ENCODE measurements around the gene ERBB2. TPM values are rescaled to one million over a fixed set of nuclear protein-coding genes. Genes with fewer than 3 reads are reported as not detected.

Gene ERBB2
- 118 TPM for total RNA-seq

GRCh38 chr17:39699818-39700147 is at the start of gene ERBB2:
TSS of gene ERBB2 (plus strand) at chr17:39700064. CDS start at chr17:39700239, 175 bp downstream.
- peak; percentile 78 for ATAC-seq

- ATAC-seq, result no peak
These were observed 49.7 kb upstream of the ERBB2 start for GRCh38 chr17:39650121-39650579.

DNA sequence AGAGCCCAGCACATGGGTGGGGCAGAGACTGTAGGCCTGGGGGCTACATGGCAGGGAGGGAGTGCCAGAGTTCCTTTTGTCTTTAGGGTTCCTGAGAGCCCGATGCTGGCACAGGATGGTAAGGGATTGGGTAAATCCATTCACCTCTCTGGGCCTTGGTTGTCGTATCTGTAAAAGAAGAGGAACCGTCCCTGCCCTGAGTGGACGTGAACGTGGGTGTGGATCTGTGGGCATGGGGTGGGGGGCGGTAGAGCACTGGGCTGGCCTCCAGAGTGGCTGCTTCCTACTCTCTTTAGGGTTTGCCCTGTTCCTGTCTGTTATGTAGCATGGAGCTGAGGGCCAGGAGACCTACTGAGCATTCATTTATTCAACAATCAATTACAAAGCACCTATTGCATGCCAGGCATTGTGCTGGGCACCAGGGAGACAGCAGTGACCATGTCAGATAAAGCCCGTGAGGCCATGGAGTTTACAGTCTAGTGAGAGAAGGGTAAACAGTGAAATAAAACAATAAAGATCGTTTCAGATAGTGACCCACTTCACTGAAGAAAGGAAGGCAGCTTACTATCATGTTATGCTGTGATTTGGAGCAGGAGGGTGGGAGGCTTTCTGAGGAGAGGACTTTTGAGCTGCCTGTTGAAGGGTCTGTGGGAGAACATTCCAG is 47.8 kb upstream of the ERBB2 start:
- no peak for ATAC-seq

DNA sequence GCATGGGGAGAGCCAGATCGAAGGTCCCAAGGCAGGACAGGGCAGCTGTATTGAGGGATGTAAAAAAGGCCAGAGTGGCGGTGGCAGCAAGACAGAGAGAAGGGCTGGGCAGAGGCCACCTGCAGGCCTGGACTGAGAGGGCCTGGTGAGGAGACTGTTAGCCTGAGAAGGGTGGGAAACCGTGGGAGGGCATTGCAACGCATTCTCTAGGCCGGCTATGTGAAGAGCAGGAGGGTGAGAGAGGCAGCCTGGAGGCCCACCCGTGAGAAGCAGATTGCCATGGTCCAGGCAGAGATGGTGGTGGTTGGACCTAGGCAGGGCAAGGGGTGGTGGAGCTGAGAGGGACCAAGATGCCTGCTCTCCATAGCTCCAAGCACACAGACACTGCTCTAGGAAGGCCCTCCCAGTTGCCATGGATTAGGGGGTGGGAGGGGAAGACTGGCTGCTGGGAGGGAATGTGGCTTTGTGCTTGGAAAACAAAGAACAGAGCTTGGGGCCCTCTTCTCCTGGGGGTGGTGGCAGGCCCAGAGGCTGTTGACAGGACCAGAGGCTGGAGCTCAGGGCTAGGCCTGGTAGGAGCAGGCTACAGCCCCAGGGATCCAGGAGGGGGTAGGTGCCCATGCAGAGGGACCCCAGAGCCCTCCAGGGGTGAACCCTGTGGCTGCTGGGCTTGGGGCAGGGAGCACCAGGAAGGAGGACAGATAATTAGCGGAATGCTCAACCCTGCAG is 47.1 kb upstream of the ERBB2 start:
- peak; percentile 15 for ATAC-seq

- peak; percentile 3 for ATAC-seq
These were observed 46.6 kb upstream of the ERBB2 start for GRCh38 chr17:39653316-39653661.

DNA sequence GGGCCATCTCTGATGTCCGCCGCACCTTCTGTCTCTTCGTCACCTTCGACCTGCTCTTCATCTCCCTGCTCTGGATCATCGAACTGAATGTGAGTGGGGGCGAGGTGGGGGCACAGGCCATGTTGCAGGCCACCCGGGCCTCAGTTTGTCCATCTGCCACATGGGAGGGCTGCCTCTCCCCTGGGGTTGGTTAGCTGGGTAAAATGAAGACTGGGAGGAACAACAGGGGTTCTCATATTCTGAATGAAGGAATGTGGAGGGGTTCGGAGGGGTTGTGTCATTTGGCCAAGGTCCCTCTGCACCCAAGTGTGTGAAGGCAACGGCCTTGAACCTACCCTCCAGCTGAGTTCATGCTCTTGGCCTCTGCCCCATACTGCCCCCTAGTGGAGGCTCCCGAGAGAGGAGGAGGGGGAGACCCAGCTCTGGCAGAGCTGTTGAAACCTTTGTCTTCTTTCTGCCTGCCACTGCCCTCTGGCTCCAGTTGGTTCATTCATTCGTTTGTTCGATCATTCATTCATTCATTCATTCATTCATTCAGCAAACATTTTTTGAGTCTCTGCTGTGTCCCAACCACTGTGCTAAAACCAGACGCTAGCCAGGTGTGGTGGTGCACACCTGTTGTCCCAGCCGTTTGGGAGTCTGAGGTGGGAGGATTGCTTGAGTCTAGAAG is 46.1 kb upstream of the ERBB2 start:
- ATAC-seq, result peak; percentile 50

- no peak for ATAC-seq
These were observed 44.8 kb upstream of the ERBB2 start for GRCh38 chr17:39655105-39655504.

DNA sequence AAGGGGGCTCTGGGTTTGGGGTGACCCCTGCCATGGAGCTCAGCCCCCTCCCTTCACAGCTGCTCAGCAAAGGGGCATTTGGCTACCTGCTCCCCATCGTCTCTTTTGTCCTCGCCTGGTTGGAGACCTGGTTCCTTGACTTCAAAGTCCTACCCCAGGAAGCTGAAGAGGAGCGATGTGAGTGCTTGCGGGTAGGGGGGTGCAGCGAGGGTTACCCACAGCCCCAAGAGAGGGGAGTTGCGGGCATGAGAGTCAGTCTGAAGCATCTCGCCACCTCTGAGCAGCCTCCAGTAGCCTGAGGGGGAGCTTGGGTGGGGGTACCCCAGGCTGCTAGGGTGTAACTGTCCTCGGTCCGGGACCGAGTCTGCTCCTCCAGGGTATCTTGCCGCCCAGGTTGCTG is 41.5 kb upstream of the ERBB2 start:
- no peak for ATAC-seq

DNA sequence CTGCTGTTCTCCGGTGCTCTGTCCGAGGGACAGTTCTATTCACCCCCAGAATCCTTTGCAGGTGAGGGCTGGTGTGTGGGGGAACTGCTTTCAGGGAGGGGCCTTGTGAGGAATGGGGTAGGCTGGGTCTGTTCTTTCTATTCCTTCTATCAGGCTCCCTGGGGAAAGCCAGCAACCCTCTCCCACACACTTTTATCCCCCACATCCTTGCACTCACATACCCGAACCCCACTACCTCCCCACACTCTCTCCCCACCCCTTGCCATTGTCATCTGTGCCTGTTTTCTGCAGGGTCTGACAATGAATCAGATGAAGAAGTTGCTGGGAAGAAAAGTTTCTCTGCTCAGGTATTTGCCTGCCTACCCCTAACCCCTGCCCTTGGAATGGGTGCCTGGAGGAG is 41.1 kb upstream of the ERBB2 start:
- ATAC-seq, result no peak

- ATAC-seq, result no peak
These were observed 40.4 kb upstream of the ERBB2 start for GRCh38 chr17:39659279-39660010.

GRCh38 chr17:39660011-39660360 is 39.9 kb upstream of the ERBB2 start:
- no peak for ATAC-seq

- no peak for ATAC-seq
These were observed 39.2 kb upstream of the ERBB2 start for GRCh38 chr17:39660397-39661385.

DNA sequence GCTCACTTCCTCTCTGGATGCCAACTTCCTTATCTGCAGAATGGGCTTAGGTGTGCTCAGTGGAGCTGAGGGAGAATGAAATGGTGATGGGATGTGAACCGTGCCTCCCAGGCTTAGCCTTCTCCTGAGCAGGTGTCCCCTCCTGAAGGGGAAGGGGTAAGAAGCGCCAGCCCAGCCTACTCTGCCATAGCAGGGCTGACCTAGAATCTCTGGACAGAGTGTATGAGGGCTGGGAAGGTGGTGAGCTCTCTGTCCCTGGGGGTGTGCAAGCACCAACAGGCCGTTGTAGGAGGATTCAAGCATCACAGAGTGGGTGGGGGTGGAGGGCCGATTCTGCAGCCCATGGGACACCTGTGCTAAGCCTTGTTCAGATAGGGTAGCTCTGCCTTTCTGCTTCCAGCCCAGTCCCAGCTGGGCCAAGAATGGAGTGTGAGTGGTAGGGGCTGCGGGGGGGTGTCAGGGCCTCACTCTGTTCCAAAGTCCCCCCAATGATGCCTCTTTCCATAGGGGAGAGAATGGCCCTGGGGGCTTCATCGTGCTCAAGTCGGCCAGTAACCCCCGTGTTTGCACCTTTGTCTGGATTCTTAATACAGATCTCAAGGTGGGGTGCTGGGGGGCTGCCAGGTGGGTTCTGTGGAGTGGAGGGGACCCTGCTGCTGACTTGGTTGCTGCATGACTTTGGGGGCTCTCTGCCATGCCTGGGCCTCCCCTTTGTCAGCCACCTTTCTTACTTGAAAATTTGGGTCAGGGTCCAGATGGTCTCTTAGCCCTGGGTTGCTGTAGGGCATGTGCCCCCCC is 37.9 kb upstream of the ERBB2 start:
- ATAC-seq, result no peak

- ATAC-seq, result no peak
These were observed 37.1 kb upstream of the ERBB2 start for GRCh38 chr17:39662551-39663339.

DNA sequence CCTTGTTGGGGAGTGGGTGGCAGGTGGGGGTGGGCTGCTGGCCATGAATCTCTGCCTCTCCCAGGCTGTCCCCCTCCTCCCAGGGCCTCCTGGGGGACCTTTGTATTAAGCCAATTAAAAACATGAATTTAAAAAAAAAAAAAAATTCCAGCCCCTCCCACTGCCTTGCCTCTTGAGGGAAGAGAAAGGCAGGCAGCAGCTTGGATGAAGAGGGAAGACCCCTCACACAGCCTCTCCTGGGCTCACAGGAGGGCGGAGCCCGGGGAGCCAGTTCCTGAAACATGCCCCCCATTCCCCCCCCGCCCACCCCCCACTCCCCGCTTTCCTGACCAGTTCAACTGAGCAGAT is 36.5 kb upstream of the ERBB2 start:
- no peak for ATAC-seq

DNA sequence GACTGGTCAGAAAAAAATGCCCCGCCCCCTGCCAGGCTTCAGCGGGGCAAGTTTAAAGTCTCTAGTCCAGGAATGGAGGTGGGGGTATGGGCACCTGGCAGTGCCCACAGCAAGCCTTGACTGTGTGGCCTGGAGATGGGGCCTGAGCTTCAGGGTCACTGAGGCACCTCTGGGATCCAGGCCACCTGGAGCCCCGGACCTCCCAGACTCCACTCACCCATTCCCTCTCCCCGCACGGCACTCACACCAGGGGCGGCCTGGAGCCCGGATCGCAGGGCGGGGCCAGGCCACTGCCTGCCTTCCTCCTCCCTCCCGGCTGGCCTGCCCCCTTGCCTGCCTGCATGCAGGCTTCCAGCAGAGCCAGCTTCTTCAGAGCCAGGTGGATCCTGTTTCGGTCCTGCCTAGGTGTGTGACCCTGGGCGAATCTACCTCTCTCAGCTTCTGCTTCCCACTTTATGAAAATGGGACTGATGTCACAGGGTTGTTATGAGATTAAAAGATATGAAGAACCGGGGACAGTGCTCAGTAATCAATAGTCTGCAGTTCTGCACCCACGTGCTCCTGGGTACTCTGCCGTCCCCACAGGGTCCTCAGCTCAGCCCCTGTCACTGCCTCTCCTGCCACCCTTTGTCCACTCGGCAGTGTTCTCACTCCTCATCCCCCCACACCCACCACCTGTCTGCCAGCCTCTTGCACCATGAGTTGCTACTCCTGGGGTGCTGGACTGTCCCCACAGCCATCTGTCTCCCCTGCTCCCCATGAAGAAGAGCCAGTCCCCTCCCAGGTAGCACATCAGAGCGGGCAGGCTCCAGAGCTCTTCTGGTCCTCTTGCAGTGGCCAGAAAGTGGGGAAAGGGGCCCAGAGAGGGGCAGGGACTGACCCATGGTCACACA is 35.9 kb upstream of the ERBB2 start:
- ATAC-seq, result no peak

- ATAC-seq, result no peak
These were observed 35.0 kb upstream of the ERBB2 start, which contains the start of gene TCAP for GRCh38 chr17:39664581-39665561. TSS of gene TCAP (plus strand) at chr17:39665349. CDS start at chr17:39665360, 11 bp downstream.

DNA sequence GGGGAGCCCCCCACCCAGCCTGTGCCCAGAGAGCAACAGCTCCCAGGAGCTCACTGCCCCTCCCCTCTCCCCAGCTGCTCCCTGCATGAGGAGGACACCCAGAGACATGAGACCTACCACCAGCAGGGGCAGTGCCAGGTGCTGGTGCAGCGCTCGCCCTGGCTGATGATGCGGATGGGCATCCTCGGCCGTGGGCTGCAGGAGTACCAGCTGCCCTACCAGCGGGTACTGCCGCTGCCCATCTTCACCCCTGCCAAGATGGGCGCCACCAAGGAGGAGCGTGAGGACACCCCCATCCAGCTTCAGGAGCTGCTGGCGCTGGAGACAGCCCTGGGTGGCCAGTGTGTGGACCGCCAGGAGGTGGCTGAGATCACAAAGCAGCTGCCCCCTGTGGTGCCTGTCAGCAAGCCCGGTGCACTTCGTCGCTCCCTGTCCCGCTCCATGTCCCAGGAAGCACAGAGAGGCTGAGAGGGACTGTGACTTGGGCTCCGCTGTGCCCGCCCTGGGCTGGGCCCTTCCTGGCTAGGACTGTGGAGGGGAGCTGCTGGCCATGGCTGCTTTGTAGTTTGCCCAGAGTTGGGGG is 34.1 kb upstream of the ERBB2 start:
- ATAC-seq, result peak; percentile 19

All from esophagus mucosa (tissue), 1 donor.